Esophagus muscularis mucosa (tissue), 4 donors: ENCODE measurements around the gene KCP. TPM values are rescaled to one million over a fixed set of nuclear protein-coding genes. Genes with fewer than 3 reads are reported as not detected.

Source experiments
- DNase-seq: peaks from one replicate; pipeline ENCODE4 v3.0.0-alpha.2; 2017; ENCODE audit errors: extremely low spot score
- H3K27ac ChIP-seq, 4 donors: fragments of 200-600 bp; sonication (generic); replicated peaks in 1 of 4; 1 replicate in 3 of 4; 2 replicates in 1 of 4; pipeline ENCODE4 v1.5.1; 2016 to 2019; ENCODE audit warnings: mild to moderate bottlenecking in 1 of 4
- H3K27me3 ChIP-seq, 4 donors: fragments of 200-600 bp; sonication (generic); one replicate each; pipeline versions ENCODE4 v1.5.1 to v1.6.0; 2016 to 2019
- H3K36me3 ChIP-seq, 4 donors: fragments of 200-600 bp; sonication (generic); one replicate each; pipeline ENCODE4 v1.5.1; 2016 to 2019
- H3K4me1 ChIP-seq, 4 donors: fragments of 200-600 bp; sonication (generic); one replicate each; pipeline ENCODE4 v1.5.1; 2016 to 2019
- H3K4me3 ChIP-seq, 4 donors: fragments of 200-600 bp; sonication (generic); 1 replicate in 2 of 4; 2 replicates in 2 of 4; pipeline ENCODE4 v1.5.1; 2016 to 2019; ENCODE audit warnings: mild to moderate bottlenecking in 4 of 4, moderate library complexity in 1 of 4
- H3K9me3 ChIP-seq, 4 donors: fragments of 200-600 bp; sonication (generic); 1 replicate in 3 of 4; 2 replicates in 1 of 4; pipeline ENCODE4 v1.5.1; 2016 to 2019
- CTCF ChIP-seq, 3 experiments: fragments of 200-600 bp in 2 of 3; fragments of 450-650 bp in 1 of 3; sonication (generic) in 2 of 3; IDR thresholded peaks; one replicate each; pipeline ENCODE4 v1.5.1; 2017 to 2019; ENCODE audit warnings: antibody characterized with exemption in 3 of 3, mild to moderate bottlenecking in 2 of 3, moderate library complexity in 1 of 3
- EP300 ChIP-seq: sonication (generic); formaldehyde crosslinking; IDR thresholded peaks from one replicate; pipeline ENCODE4 v1.6.1; 2017; ENCODE audit warnings: antibody characterized with exemption
- POLR2A ChIP-seq: fragments of 450-650 bp; IDR thresholded peaks from one replicate; pipeline ENCODE4 v1.6.1; 2017; ENCODE audit warnings: antibody characterized with exemption, moderate library complexity, mild to moderate bottlenecking, low read depth
- POLR2AphosphoS5 ChIP-seq, 2 donors: sonication (generic); formaldehyde crosslinking; IDR thresholded peaks; one replicate each; pipeline ENCODE4 v1.6.1; 2017; ENCODE audit warnings: antibody characterized with exemption in 2 of 2
- WGBS: methylation state at CpG from one replicate; pipeline ENCODE4 v1.1.5; 2018; 5-methylcytosine and 5-hydroxymethylcytosine counted together
- intact Hi-C: fragments of 100-400 bp; cut with DNase I; formaldehyde crosslinking; loops from one replicate; pipeline ENCODE4 v1.15.1; 2023
- total RNA-seq, 4 donors: library from RNA; depleted of rRNA; stranded (reverse); fragments of >200 nt; gene quantifications; one replicate each; pipeline versions ENCODE4 v1.1.0 to v1.2.1, GENCODE V29; 2016

KCP gene
- total RNA-seq, 4 donors from 2014 or later: 0.13 to 0.66 (median 0.29) TPM; not detected in 1

- H3K4me1 ChIP-seq: peaks cover 0 to 19% (median 17%) of the 10 kb centered on the region in 4 donors
- H3K4me3 ChIP-seq: no peak overlapping the region
- no peaks in the 10 kb centered on the region for H3K9me3 ChIP-seq
- TF ChIP-seq EP300 (no peak), POLR2A (no peak), CTCF (IDR thresholded peaks at IDR 0.05) (no peak), POLR2AphosphoS5 (IDR thresholded peaks at IDR 0.05) (no peak)
- 100% methylated on average over 1 of the region's 2 CpGs for WGBS
- H3K36me3 ChIP-seq: no peaks in the 10 kb centered on the region
- peaks cover 0 to 65% (median 23%) of the 10 kb centered on the region in 4 donors for H3K27me3 ChIP-seq
- no peak for DNase-seq
- intact Hi-C loops: no loop called here
- no peak overlapping the region for H3K27ac ChIP-seq
Observed at GRCh38 chr7:128917122-128917521, 6.6 kb upstream of the KCP start.

- 90% methylated on average over 7 of the region's 7 CpGs for WGBS
- no peak for TF ChIP-seq POLR2A
Observed at GRCh38 chr7:128916643-128916915, 6.1 kb upstream of the KCP start.

DNA sequence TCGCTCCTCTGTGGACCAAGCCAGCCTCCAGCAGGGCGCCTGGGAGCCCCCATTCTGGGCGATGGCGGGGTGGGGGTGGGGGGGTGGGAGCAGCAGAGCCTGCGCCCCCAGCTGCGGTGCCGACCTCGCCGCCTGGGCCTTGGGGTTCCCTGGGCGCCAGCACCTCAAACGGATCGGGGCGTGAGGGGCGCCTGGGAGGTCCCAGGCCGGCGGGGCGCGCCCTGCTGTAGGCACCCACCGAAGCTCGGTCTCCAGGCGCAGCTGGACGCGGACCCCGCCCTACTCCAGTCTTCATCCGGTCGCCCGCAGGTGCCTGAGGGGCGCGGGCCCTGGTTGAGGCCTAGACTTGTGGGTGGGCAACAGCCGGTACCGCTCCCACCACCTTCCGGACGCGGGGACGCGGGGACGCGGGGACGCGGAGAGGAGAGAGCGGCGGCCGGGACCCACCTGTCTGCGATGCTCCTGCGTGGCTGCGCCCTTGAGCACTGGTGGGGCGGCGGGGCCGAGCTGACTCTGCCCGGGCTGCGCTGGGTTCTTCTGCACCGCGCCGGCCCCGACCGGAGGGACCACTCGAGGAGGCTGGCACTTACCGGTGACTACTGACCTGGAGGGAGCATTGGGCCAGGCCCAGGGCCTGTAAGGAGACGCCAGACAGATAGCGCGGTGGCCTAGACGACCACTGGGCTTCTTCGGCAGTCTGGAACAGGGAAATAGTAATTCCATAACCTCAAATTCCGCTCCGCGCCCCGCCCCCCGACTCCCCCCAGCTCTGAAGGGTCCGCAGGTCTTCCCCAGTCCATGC, 5.5 kb upstream of the KCP start:
- no peak for DNase-seq
- TF ChIP-seq POLR2A (no peak), CTCF (IDR thresholded peaks at IDR 0.05) (no peak), POLR2AphosphoS5 (IDR thresholded peaks at IDR 0.05) (no peak), EP300 (no peak)
- intact Hi-C loops: no loop called here
- H3K4me3 ChIP-seq: peak overlapping the region; percentile 32 to 44 (median 38)
- no peaks in the 10 kb centered on the region for H3K9me3 ChIP-seq
- peaks cover 0 to 19% (median 17%) of the 10 kb centered on the region in 4 donors for H3K4me1 ChIP-seq
- H3K27ac ChIP-seq: no peak overlapping the region
- WGBS: 81% methylated on average over 7 of the region's 69 CpGs
- H3K27me3 ChIP-seq: peaks cover 0 to 68% (median 21%) of the 10 kb centered on the region in 4 donors
- H3K36me3 ChIP-seq: no peaks in the 10 kb centered on the region

More at GRCh38 chr7:128916643-128916915, 6.1 kb upstream of the KCP start:
- no peak overlapping the region for H3K4me3 ChIP-seq
- no peak for DNase-seq
- intact Hi-C loops: no loop called here
- no peak overlapping the region for H3K27ac ChIP-seq
- peaks cover 0 to 19% (median 17%) of the 10 kb centered on the region in 4 donors for H3K4me1 ChIP-seq
- H3K36me3 ChIP-seq: no peaks in the 10 kb centered on the region
- no peaks in the 10 kb centered on the region for H3K9me3 ChIP-seq
- H3K27me3 ChIP-seq: peaks cover 0 to 64% (median 21%) of the 10 kb centered on the region in 4 donors

- intact Hi-C loops: no loop called here
- Histone ChIP-seq H3K27me3 (peaks cover 0 to 71% (median 27%) of the 10 kb centered on the region in 4 donors), H3K4me3 (peak overlapping the region; percentile 32 to 44 (median 38)), H3K36me3 (no peaks in the 10 kb centered on the region), H3K27ac (no peak overlapping the region), H3K9me3 (no peaks in the 10 kb centered on the region), H3K4me1 (peaks cover 5 to 25% (median 22%) of the 10 kb centered on the region in 4 donors)
- no peak for DNase-seq
- WGBS: 2% methylated on average over 19 of the region's 34 CpGs
- TF ChIP-seq POLR2A (no peak), POLR2AphosphoS5 (IDR thresholded peaks at IDR 0.05) (no peak), CTCF (IDR thresholded peaks at IDR 0.05) (no peak), EP300 (no peak)
Observed at GRCh38 chr7:128915271-128915819, 4.8 kb upstream of the KCP start.

- no peaks in the 10 kb centered on the region for H3K9me3 ChIP-seq
- H3K4me3 ChIP-seq: peak overlapping the region in 2 of 4 donors; percentile 34 to 42
- intact Hi-C loops: no loop called here
- H3K4me1 ChIP-seq: peaks cover 12 to 31% (median 29%) of the 10 kb centered on the region in 4 donors
- no peaks in the 10 kb centered on the region for H3K36me3 ChIP-seq
- H3K27ac ChIP-seq: no peak overlapping the region
- 84% methylated on average over 6 of the region's 11 CpGs for WGBS
- DNase-seq: no peak
- H3K27me3 ChIP-seq: peaks cover 0 to 74% (median 34%) of the 10 kb centered on the region in 4 donors
- TF ChIP-seq CTCF (IDR thresholded peaks at IDR 0.05) (no peak), POLR2AphosphoS5 (IDR thresholded peaks at IDR 0.05) (no peak), EP300 (no peak), POLR2A (no peak)
Observed at GRCh38 chr7:128914566-128915151, 4.2 kb upstream of the KCP start.
